AG04450 (cell line): Measurements from ENCODE around the gene TIGD3. TPM values are rescaled to one million over a fixed set of nuclear protein-coding genes. Genes with fewer than 3 reads are reported as not detected.

Source experiments
- CTCF ChIA-PET: fragments of 300-600, 350-600 bp; formaldehyde crosslinking; extraction: SDS; loops from one replicate; lab custom pipeline; 2022; ENCODE audit warnings: antibody characterized with exemption, inconsistent platforms; lab: Charles Lee
- POLR2A ChIA-PET: fragments of 350-600 bp; formaldehyde crosslinking; extraction: SDS; loops from one replicate; lab custom pipeline; 2021; ENCODE audit warnings: antibody characterized with exemption, inconsistent platforms; lab: Yijun Ruan, JAX
- DNase-seq: peaks from one replicate; pipeline ENCODE4 v3.0.0-alpha.2; 2011; ENCODE audit warnings: low read depth, low spot score
- H3K27ac ChIP-seq: one replicate; pipeline ENCODE4 v1.5.1; 2012; ENCODE audit warnings: low read depth, low read length, control low read depth
- H3K27me3 ChIP-seq: one replicate; pipeline ENCODE4 v1.6.0; 2012; ENCODE audit warnings: low read length; ENCODE audit not compliant: control insufficient read depth, insufficient read depth
- H3K4me3 ChIP-seq: 2 replicates; pipeline ENCODE4 v1.5.1; 2011; ENCODE audit warnings: mild to moderate bottlenecking, low read depth, low read length, control low read depth
- H3K9me3 ChIP-seq: 2 replicates; pipeline ENCODE4 v1.5.1; 2012; ENCODE audit warnings: low read length; ENCODE audit not compliant: control insufficient read depth, insufficient read depth
- CTCF ChIP-seq: IDR thresholded peaks from 2 replicates; pipeline ENCODE4 v1.5.1; 2011; ENCODE audit warnings: low read depth, low read length, control low read depth, inconsistent platforms
- polyA plus RNA-seq: library from polyadenylated mRNA; depleted of rRNA; stranded (reverse); fragments of >200 nt; gene quantifications from 2 replicates; pipeline ENCODE4 v1.2.3, GENCODE V29; 2011

The TIGD3 gene
- polyA plus RNA-seq, 1 experiment = 0.07 TPM

- ChIA-PET CTCF (interaction anchor here (0.5 to 1.2 kb wide), 4 partner anchors 20 to 127 kb away, joined by 3 to 4 read pairs (median 4); no protein-coding TSS in a partner anchor), POLR2A (interaction anchor here (0.7 to 5.2 kb wide), 5 partner anchors 36 to 120 kb away, joined by 3 to 50 read pairs (median 4); partner anchors contain the start of gene NEAT1)
- H3K27me3 ChIP-seq = no peaks in the 10 kb centered on the region
- H3K4me3 ChIP-seq = peak overlapping the region; percentile 54
- no peaks in the 10 kb centered on the region; the same call in 1 of the 2 replicates for H3K9me3 ChIP-seq
- H3K27ac ChIP-seq = peak overlapping the region; percentile 99
- no peak for TF ChIP-seq CTCF
- DNase-seq = no peak
Measured at GRCh38 chr11:65381716-65382032, 27.1 kb downstream of the TIGD3 start.

- DNase-seq = peak; percentile 97
- H3K27ac ChIP-seq = peak within 1 kb of the TSS; percentile 99
- no peaks in the 10 kb centered on the region for H3K27me3 ChIP-seq
- CTCF ChIA-PET = interaction anchor here (1.2 to 1.9 kb wide), 3 partner anchors 34 to 127 kb away, joined by 3 to 7 read pairs (median 4); no protein-coding TSS in a partner anchor
- peak; percentile 77 for TF ChIP-seq CTCF
- no peaks in the 10 kb centered on the region; the same call in 1 of the 2 replicates for H3K9me3 ChIP-seq
- peak within 1 kb of the TSS; percentile 54 for H3K4me3 ChIP-seq
- POLR2A ChIA-PET = interaction anchor here (1.0 to 5.2 kb wide), 4 partner anchors 35 to 117 kb away, joined by 3 to 50 read pairs (median 10); partner anchors contain the start of gene NEAT1
Measured at GRCh38 chr11:65382033-65382803, 27.7 kb downstream of the TIGD3 start, which contains the start of gene SLC25A45. Gene SLC25A45 (minus strand): TSS chr11:65382646. CDS start chr11:65381951, 695 bp downstream.

- H3K9me3 ChIP-seq = no peaks in the 10 kb centered on the region; the same call in 1 of the 2 replicates
- no peak for TF ChIP-seq CTCF
- POLR2A ChIA-PET = interaction anchor here (0.9 to 5.2 kb wide), 5 partner anchors 35 to 117 kb away, joined by 3 to 50 read pairs (median 4); partner anchors contain the start of gene NEAT1
- CTCF ChIA-PET = interaction anchor here (1.2 to 1.9 kb wide), 2 partner anchors 33 to 126 kb away, joined by 3 to 7 read pairs; no protein-coding TSS in a partner anchor
- peak overlapping the region; percentile 53 for H3K4me3 ChIP-seq
- H3K27me3 ChIP-seq = no peaks in the 10 kb centered on the region
- H3K27ac ChIP-seq = peak overlapping the region; percentile 99
- DNase-seq = no peak
Measured at GRCh38 chr11:65382804-65383368, 28.3 kb downstream of the TIGD3 start.

- CTCF ChIA-PET = interaction anchor here (1.0 to 1.9 kb wide), 2 partner anchors 32 to 158 kb away, joined by 3 to 7 read pairs; no protein-coding TSS in a partner anchor
- H3K4me3 ChIP-seq = no peak overlapping the region
- TF ChIP-seq CTCF = no peak
- POLR2A ChIA-PET = interaction anchor here (0.9 to 5.2 kb wide), 2 partner anchors 39 to 116 kb away, joined by 4 to 50 read pairs; partner anchors contain the start of gene NEAT1
- no peaks in the 10 kb centered on the region; the same call in 1 of the 2 replicates for H3K9me3 ChIP-seq
- H3K27ac ChIP-seq = peak overlapping the region; percentile 99
- DNase-seq = no peak
- H3K27me3 ChIP-seq = no peaks in the 10 kb centered on the region
Measured at GRCh38 chr11:65383778-65384177, 29.2 kb downstream of the TIGD3 start.
